DND-41 (cell line): ENCODE measurements around the gene PLEKHD1.

ENCODE experiments used
- ATAC-seq: fragments of 200-7000 bp; cut with Tn5 transposase; 3 replicates; pipeline ENCODE4 v1.9.1; 2021; ENCODE audit warnings: low read depth; ENCODE audit not compliant: insufficient read depth
- DNase-seq: peaks from one replicate; pipeline ENCODE4 v3.0.0-alpha.2; 2020
- H2AFZ ChIP-seq: 2 replicates; pipeline ENCODE4 v1.6.0; 2012; ENCODE audit warnings: low read depth, low read length
- H3K27ac ChIP-seq: 2 replicates; pipeline ENCODE4 v1.5.1; 2012; ENCODE audit warnings: low read length, inconsistent platforms
- H3K27me3 ChIP-seq: fragments of 200-600 bp; sonication (generic); 2 replicates; pipeline ENCODE4 v1.6.0; 2012; ENCODE audit warnings: low read length, mild to moderate bottlenecking, inconsistent platforms; ENCODE audit not compliant: insufficient read depth, poor library complexity
- H3K36me3 ChIP-seq: 2 replicates; pipeline ENCODE4 v1.5.1; 2012; ENCODE audit warnings: low read length, inconsistent platforms; ENCODE audit not compliant: insufficient read depth
- H3K4me1 ChIP-seq: 2 replicates; pipeline ENCODE4 v1.5.1; 2012; ENCODE audit warnings: mild to moderate bottlenecking, low read length; ENCODE audit not compliant: insufficient read depth
- H3K4me2 ChIP-seq: 2 replicates; pipeline ENCODE4 v1.6.0; 2012; ENCODE audit warnings: mild to moderate bottlenecking, moderate library complexity, low read length, inconsistent platforms; ENCODE audit not compliant: insufficient read depth
- H3K4me3 ChIP-seq, 2 experiments: fragments of 200-600 bp in 1 of 2; shearing (Covaris generic) in 1 of 2; 2 replicates each; pipeline ENCODE4 v1.5.1; 2012 to 2016; ENCODE audit warnings: inconsistent platforms in 2 of 2, low read length in 2 of 2, mild to moderate bottlenecking in 2 of 2, low read depth in 1 of 2, moderate library complexity in 1 of 2
- H3K79me2 ChIP-seq: 2 replicates; pipeline ENCODE4 v1.6.0; 2012; ENCODE audit warnings: low read length, inconsistent platforms; ENCODE audit not compliant: insufficient read depth
- H3K9ac ChIP-seq: 2 replicates; pipeline ENCODE4 v1.6.0; 2012; ENCODE audit warnings: low read depth, mild to moderate bottlenecking, inconsistent platforms, low read length, moderate library complexity
- H3K9me3 ChIP-seq: 2 replicates; pipeline ENCODE4 v1.5.1; 2012; ENCODE audit warnings: low read length, moderate library complexity, mild to moderate bottlenecking, inconsistent platforms; ENCODE audit not compliant: insufficient read depth, severe bottlenecking
- H4K20me1 ChIP-seq: 2 replicates; pipeline ENCODE4 v1.6.0; 2012; ENCODE audit warnings: low read length; ENCODE audit not compliant: insufficient read depth
- EZH2 ChIP-seq: IDR thresholded peaks from 3 replicates; pipeline ENCODE4 v1.6.1; 2012; ENCODE audit warnings: borderline replicate concordance, low read depth, mild to moderate bottlenecking, moderate library complexity, low read length, inconsistent platforms; ENCODE audit not compliant: severe bottlenecking
- TF ChIP-seq, protein P1 (sequence below): IDR thresholded peaks from 2 replicates; pipeline ENCODE4 v1.5.1; 2012; ENCODE audit warnings: borderline replicate concordance, low read length, moderate library complexity, mild to moderate bottlenecking; ENCODE audit not compliant: poor library complexity, severe bottlenecking; ENCODE audit errors: extremely low read depth

PLEKHD1 gene

DNA sequence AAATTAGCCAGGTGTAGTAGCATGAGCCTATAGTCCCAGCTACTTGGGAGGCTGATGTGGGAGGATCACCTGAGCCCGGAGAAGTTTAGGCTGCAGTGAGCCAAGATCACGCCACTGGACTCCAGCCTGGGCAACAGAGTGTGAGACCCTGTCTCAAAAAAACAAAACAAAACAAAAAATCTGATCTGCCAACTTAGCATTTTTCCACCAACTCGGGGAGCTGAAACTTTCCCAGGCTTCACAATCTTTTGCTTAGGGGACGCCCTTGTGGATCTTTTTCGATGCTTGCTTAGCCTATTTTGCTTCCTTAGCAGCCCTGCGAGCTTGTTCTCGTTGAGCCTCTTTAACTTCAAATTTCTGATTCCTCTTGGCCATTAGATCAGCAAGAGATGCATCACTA, 76.3 kb downstream of the PLEKHD1 start:
- Histone ChIP-seq H3K36me3 (no peaks in the 10 kb centered on the region), H3K4me3 (no peak overlapping the region), H3K27ac (no peak overlapping the region), H3K9me3 (no peaks in the 10 kb centered on the region), H3K9ac (no peak overlapping the region), H4K20me1 (no peaks in the 10 kb centered on the region), H3K79me2 (no peaks in the 10 kb centered on the region), H3K4me2 (no peak overlapping the region), H2AFZ (no peak overlapping the region), H3K27me3 (no peaks in the 10 kb centered on the region), H3K4me1 (no peaks in the 10 kb centered on the region)
- ATAC-seq (no peak), DNase-seq (no peak)
- TF ChIP-seq EZH2: no peak
- TF ChIP-seq, protein P1, sequence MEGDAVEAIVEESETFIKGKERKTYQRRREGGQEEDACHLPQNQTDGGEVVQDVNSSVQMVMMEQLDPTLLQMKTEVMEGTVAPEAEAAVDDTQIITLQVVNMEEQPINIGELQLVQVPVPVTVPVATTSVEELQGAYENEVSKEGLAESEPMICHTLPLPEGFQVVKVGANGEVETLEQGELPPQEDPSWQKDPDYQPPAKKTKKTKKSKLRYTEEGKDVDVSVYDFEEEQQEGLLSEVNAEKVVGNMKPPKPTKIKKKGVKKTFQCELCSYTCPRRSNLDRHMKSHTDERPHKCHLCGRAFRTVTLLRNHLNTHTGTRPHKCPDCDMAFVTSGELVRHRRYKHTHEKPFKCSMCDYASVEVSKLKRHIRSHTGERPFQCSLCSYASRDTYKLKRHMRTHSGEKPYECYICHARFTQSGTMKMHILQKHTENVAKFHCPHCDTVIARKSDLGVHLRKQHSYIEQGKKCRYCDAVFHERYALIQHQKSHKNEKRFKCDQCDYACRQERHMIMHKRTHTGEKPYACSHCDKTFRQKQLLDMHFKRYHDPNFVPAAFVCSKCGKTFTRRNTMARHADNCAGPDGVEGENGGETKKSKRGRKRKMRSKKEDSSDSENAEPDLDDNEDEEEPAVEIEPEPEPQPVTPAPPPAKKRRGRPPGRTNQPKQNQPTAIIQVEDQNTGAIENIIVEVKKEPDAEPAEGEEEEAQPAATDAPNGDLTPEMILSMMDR: no peak

DNA sequence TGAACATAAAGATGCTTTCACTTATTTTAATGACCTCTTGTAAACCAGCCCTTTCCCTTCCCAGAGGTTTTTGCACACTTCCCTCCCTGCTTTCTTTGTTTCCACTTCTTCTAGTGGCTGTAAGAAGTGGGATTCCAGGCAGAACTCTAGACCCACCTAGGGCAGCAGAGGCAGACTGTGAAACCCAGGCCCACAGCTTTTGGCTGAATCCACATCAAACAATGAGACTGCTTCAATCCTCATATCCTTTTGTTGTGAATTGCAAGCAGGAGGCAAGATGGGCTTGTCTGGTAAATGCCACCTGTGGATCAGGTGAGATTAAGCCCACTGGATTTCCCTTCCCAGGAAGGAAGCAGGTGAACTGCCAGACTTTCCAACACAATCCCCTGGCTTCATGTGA, 77.4 kb downstream of the PLEKHD1 start:
- Histone ChIP-seq H3K4me3 (no peak overlapping the region), H3K4me2 (no peak overlapping the region), H3K36me3 (no peaks in the 10 kb centered on the region), H3K4me1 (no peaks in the 10 kb centered on the region), H3K79me2 (no peaks in the 10 kb centered on the region), H3K9me3 (no peaks in the 10 kb centered on the region), H3K27me3 (peaks cover 3% of the 10 kb centered on the region), H2AFZ (no peak overlapping the region), H4K20me1 (no peaks in the 10 kb centered on the region), H3K9ac (no peak overlapping the region), H3K27ac (no peak overlapping the region)
- no peak for TF ChIP-seq EZH2
- TF ChIP-seq, protein P1: no peak
- DNase-seq: no peak
- ATAC-seq: no peak

DNA sequence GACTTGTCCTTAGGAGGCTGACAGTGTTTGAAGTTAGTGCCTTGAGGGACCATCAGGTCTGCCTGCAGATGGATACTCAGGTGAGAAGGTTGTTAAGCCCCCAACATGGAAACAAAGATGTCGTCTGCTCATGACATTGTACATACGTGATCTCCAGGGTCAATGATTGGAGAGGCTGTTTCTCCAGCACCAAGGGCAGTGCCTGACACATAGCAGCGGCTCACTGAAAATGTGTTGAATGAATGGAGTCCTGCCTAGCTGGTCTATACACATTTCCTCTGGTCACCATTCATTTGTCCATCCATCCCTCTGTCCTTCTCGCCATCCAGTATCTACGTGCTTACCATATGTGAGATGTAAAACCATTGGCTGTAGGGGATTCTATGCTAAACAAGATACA, 83.0 kb downstream of the PLEKHD1 start:
- Histone ChIP-seq H3K4me3 (no peak overlapping the region), H3K9me3 (no peaks in the 10 kb centered on the region), H2AFZ (no peak overlapping the region), H3K36me3 (no peaks in the 10 kb centered on the region), H3K4me1 (no peaks in the 10 kb centered on the region), H3K4me2 (no peak overlapping the region), H3K27me3 (peaks cover 14% of the 10 kb centered on the region), H3K79me2 (no peaks in the 10 kb centered on the region), H4K20me1 (no peaks in the 10 kb centered on the region), H3K27ac (no peak overlapping the region), H3K9ac (no peak overlapping the region)
- TF ChIP-seq, protein P1: no peak
- TF ChIP-seq EZH2: no peak
- ATAC-seq: no peak
- no peak for DNase-seq

DNA sequence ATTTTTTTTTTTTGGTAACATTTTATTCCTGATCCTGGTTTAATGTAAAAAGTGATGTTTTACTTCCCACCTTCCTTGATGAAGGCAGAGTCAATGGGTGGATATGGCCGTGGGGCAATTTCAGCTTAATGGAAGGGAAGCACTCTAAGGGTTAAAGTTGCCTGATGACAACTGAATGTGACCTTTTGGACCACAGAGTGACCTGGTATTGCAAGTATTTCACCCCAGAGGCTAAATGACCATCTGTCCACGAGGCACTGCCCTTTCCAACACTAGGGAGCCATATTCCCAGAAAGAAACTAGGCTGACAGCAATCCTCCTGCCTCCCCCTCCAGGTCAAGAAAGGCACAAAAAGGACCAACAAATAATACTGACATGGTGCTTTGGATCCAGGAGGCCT, 85.3 kb downstream of the PLEKHD1 start:
- no peaks in the 10 kb centered on the region for H3K4me1 ChIP-seq
- H3K36me3 ChIP-seq: no peaks in the 10 kb centered on the region
- ATAC-seq (no peak), DNase-seq (no peak)
- H3K27ac ChIP-seq: no peak overlapping the region
- H3K79me2 ChIP-seq: no peaks in the 10 kb centered on the region
- H2AFZ ChIP-seq: no peak overlapping the region
- no peaks in the 10 kb centered on the region for H4K20me1 ChIP-seq
- H3K27me3 ChIP-seq: peaks cover 14% of the 10 kb centered on the region
- H3K9ac ChIP-seq: no peak overlapping the region
- TF ChIP-seq, protein P1: no peak
- TF ChIP-seq EZH2: no peak
- no peaks in the 10 kb centered on the region for H3K9me3 ChIP-seq
- H3K4me2 ChIP-seq: no peak overlapping the region
- H3K4me3 ChIP-seq: no peak overlapping the region
